IMR-90 (cell line): ENCODE measurements around the gene ATXN1. TPM values are rescaled to one million over a fixed set of nuclear protein-coding genes. Genes with fewer than 3 reads are reported as not detected.
A peak's percentile ranks its signal among the peaks of the same experiment; 100 is the strongest.

ENCODE experiments used
- ATAC-seq: fragments of 200-7000 bp; cut with Tn5 transposase; 2 replicates; pipeline ENCODE4 v1.9.1; 2020; ENCODE audit warnings: low read depth, mild to moderate bottlenecking, moderate library complexity
- BruUV-seq: library from RNA; stranded (reverse); fragments of 400-500 nt; replicated peaks from 2 replicates; lab custom pipeline; 2021; lab: Mats Ljungman, UMichigan
- CTCF ChIA-PET: fragments of 300-600 bp; formaldehyde crosslinking; extraction: SDS; loops from one replicate; lab custom pipeline; 2021; ENCODE audit warnings: antibody characterized with exemption; lab: Yijun Ruan, JAX
- POLR2A ChIA-PET: fragments of 300-600 bp; sonication (Branson Sonifier 250); formaldehyde crosslinking; loops from one replicate; lab custom pipeline; 2022; ENCODE audit warnings: antibody characterized with exemption; ENCODE audit not compliant: unreplicated experiment; lab: Charles Lee
- DNase-seq: peaks from one replicate; pipeline ENCODE4 v3.0.0; 2013
- H2AFZ ChIP-seq: replicated peaks from 2 replicates; pipeline ENCODE3; 2013; ENCODE audit warnings: low read length, mild to moderate bottlenecking; ENCODE audit not compliant: poor library complexity
- H2AK5ac ChIP-seq: 2 replicates; pipeline ENCODE4 v1.6.1; 2013; ENCODE audit warnings: low read depth, low read length, inconsistent platforms
- H2AK9ac ChIP-seq: replicated peaks from 2 replicates; pipeline ENCODE3; 2013; ENCODE audit warnings: mild to moderate bottlenecking, low read depth, low read length, moderate library complexity; ENCODE audit not compliant: poor library complexity
- H2BK120ac ChIP-seq: 2 replicates; pipeline ENCODE4 v1.6.1; 2013; ENCODE audit warnings: low read depth, low read length, inconsistent platforms
- H2BK15ac ChIP-seq: 3 replicates; pipeline ENCODE4 v1.6.1; 2013; ENCODE audit warnings: low read depth, low read length, inconsistent platforms
- H2BK20ac ChIP-seq: 2 replicates; pipeline ENCODE4 v1.6.1; 2013; ENCODE audit warnings: low read depth, mild to moderate bottlenecking, inconsistent platforms, low read length, moderate library complexity
- H2BK5ac ChIP-seq: 2 replicates; pipeline ENCODE4 v1.6.1; 2013; ENCODE audit warnings: mild to moderate bottlenecking, low read depth, low read length, inconsistent platforms; ENCODE audit not compliant: poor library complexity, severe bottlenecking
- H3K14ac ChIP-seq: replicated peaks from 2 replicates; pipeline ENCODE4 v1.6.1; 2013; ENCODE audit warnings: low read depth, low read length, inconsistent platforms
- H3K18ac ChIP-seq: 2 replicates; pipeline ENCODE4 v1.6.1; 2013; ENCODE audit warnings: low read depth, low read length, control low read depth
- H3K23ac ChIP-seq: 2 replicates; pipeline ENCODE4 v1.6.1; 2013; ENCODE audit warnings: low read depth, low read length, inconsistent platforms
- H3K27ac ChIP-seq: 2 replicates; pipeline ENCODE4 v1.5.1; 2013; ENCODE audit warnings: mild to moderate bottlenecking, control low read depth, low read length; ENCODE audit not compliant: insufficient read depth
- H3K27me3 ChIP-seq: 2 replicates; pipeline ENCODE4 v1.6.1; 2013; ENCODE audit warnings: low read length; ENCODE audit not compliant: control insufficient read depth, insufficient read depth
- H3K36me3 ChIP-seq: 2 replicates; pipeline ENCODE4 v1.6.1; 2013; ENCODE audit warnings: low read length, mixed read lengths; ENCODE audit not compliant: control insufficient read depth, insufficient read depth
- H3K4ac ChIP-seq: 2 replicates; pipeline ENCODE4 v1.6.1; 2013; ENCODE audit warnings: low read depth, low read length, inconsistent platforms
- H3K4me1 ChIP-seq: 2 replicates; pipeline ENCODE4 v1.6.1; 2013; ENCODE audit warnings: low read length, mixed read lengths; ENCODE audit not compliant: control insufficient read depth, insufficient read depth
- H3K4me2 ChIP-seq: 2 replicates; pipeline ENCODE4 v1.6.1; 2013; ENCODE audit warnings: low read depth, mild to moderate bottlenecking, control low read depth, low read length, moderate library complexity
- H3K4me3 ChIP-seq: 2 replicates; pipeline ENCODE4 v1.5.1; 2013; ENCODE audit warnings: low read depth, mild to moderate bottlenecking, control low read depth, low read length, moderate library complexity; ENCODE audit not compliant: insufficient read depth
- H3K56ac ChIP-seq: 2 replicates; pipeline ENCODE4 v1.6.1; 2013; ENCODE audit warnings: low read length, inconsistent platforms; ENCODE audit not compliant: insufficient read depth; ENCODE audit errors: extremely low read depth
- H3K79me1 ChIP-seq, 2 experiments: 2 replicates each; pipeline ENCODE4 v1.6.1; 2013; ENCODE audit warnings: low read length in 2 of 2, inconsistent platforms in 1 of 2, low read depth in 1 of 2
- H3K9ac ChIP-seq: 2 replicates; pipeline ENCODE4 v1.6.1; 2013; ENCODE audit warnings: low read depth, low read length, control low read depth
- H3K9me1 ChIP-seq: 2 replicates; pipeline ENCODE4 v1.6.1; 2013; ENCODE audit warnings: low read length, inconsistent platforms; ENCODE audit not compliant: insufficient read depth
- H3K9me3 ChIP-seq: 2 replicates; pipeline ENCODE4 v1.6.1; 2013; ENCODE audit warnings: low read length; ENCODE audit not compliant: control insufficient read depth, insufficient read depth
- H4K20me1 ChIP-seq: 2 replicates; pipeline ENCODE4 v1.6.1; 2013; ENCODE audit warnings: low read length, inconsistent platforms; ENCODE audit not compliant: insufficient read depth
- H4K5ac ChIP-seq: 2 replicates; pipeline ENCODE4 v1.6.1; 2013; ENCODE audit warnings: mild to moderate bottlenecking, low read depth, low read length, control low read depth
- H4K8ac ChIP-seq, 2 experiments: 2 replicates each; pipeline ENCODE4 v1.6.1; 2013; ENCODE audit warnings: low read depth in 2 of 2, low read length in 2 of 2, control low read depth in 1 of 2, inconsistent platforms in 1 of 2
- H4K91ac ChIP-seq: 2 replicates; pipeline ENCODE4 v1.6.1; 2013; ENCODE audit warnings: low read depth, low read length, inconsistent platforms; ENCODE audit not compliant: insufficient read depth
- MAZ ChIP-seq: IDR thresholded peaks from 2 replicates; pipeline ENCODE4 v1.6.1; 2012; ENCODE audit warnings: low read depth, mild to moderate bottlenecking, low read length, improper control_type of control experiment, moderate library complexity, borderline replicate concordance
- NFE2L2 ChIP-seq: fragments of 150-350 bp; IDR thresholded peaks from 2 replicates; pipeline ENCODE4 v1.6.1; 2016; ENCODE audit warnings: low read depth, mild to moderate bottlenecking, low read length
- RAD21 ChIP-seq: IDR thresholded peaks from 2 replicates; pipeline ENCODE4 v1.6.1; 2012; ENCODE audit warnings: low read length, improper control_type of control experiment
- WGBS, 2 experiments: methylation state at CpG; one replicate each; pipeline versions ENCODE4 v1.1.5 to v1.1.7; 2013; ENCODE audit warnings: missing lambda C conversion rate in 2 of 2; ENCODE audit not compliant: insufficient read length in 1 of 2; ENCODE audit errors: extremely low coverage in 2 of 2; 5-methylcytosine and 5-hydroxymethylcytosine counted together
- dilution Hi-C: fragments of 300-500 bp; cut with HindIII; formaldehyde crosslinking; loops from one replicate; pipeline ENCODE4 v1.14.3; 2018; ENCODE audit warnings: low sequenced_read_pairs; ENCODE audit not compliant: unreplicated experiment
- in situ Hi-C: fragments of 300-500 bp; cut with MboI; formaldehyde crosslinking; loops from 3 replicates; pipeline ENCODE4 v1.14.3; 2019; ENCODE audit warnings: low sequenced_read_pairs, inconsistent platforms, mixed read lengths
- intact Hi-C: fragments of 100-400 bp; cut with micrococcal nuclease; formaldehyde crosslinking; loops from 2 replicates; pipeline ENCODE4 v1.10.0; 2022
- polyA plus RNA-seq, 3 experiments: library from polyadenylated mRNA; depleted of rRNA; stranded (reverse); fragments of >200 nt; gene quantifications; 2 replicates each; pipeline ENCODE4 v1.2.3, GENCODE V29; 2012; ENCODE audit warnings: low replicate concordance in 1 of 3
- total RNA-seq: library from RNA; depleted of rRNA; stranded (reverse); fragments of >200 nt; gene quantifications from 2 replicates; pipeline ENCODE4 v1.2.3, GENCODE V29; 2012

ATXN1 gene
- total and polyA plus RNA-seq, 2 of the 4 experiments (the other 2 are of a cell fraction), result 7.3 to 11.1 TPM

DNA sequence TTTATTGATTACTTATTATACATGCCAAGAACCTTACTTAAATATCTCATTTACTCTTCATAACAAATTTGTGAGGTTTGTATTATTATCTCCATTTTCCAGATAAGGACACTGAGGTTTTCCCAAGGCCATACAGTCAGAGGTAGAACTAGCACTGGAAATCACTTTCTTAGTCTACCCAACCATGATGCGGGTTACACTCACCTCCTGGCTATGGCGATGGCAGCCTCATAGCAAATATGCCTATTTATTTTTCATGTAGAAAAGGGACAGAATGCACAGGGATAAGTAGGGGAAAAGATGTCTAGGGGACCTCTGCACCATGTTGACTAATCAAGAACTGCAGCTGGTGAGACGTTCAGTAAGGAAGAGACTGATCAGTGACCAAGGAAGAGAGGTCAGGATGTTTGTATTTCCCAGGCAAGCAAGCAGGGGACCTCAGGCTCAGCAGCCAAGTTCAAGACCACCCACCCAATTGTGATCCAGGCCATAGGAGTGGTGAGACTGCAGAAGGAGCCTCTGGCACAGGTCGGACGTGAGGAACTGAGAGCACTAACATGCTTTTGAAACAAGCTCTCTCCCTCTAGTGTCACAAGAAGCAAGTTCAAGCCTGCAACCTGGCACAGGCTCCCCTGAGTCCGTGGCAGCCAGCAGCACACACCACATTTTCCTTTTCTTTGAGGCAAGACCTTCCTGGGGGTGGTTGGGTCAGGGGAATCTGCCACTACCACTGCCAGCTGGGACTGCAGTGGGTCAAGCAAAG lies 425.0 kb downstream of the ATXN1 start:
- Histone ChIP-seq H3K9ac (no peak overlapping the region), H2BK120ac (peak overlapping the region; percentile 94), H3K14ac (peak overlapping the region; percentile 32), H3K56ac (no peak overlapping the region), H2BK20ac (peak overlapping the region; percentile 48), H2AK5ac (peak overlapping the region; percentile 80), H4K20me1 (peaks cover 4% of the 10 kb centered on the region; the same call in 1 of the 2 replicates), H3K4me2 (no peak overlapping the region), H2AFZ (peak overlapping the region; percentile 14), H2BK15ac (peak overlapping the region; percentile 43; the same call in 2 of the 3 replicates), H3K27ac (peak overlapping the region; percentile 6; the same call in 1 of the 2 replicates), H3K36me3 (no peaks in the 10 kb centered on the region), H3K18ac (peak overlapping the region; percentile 3; the same call in 1 of the 2 replicates), H2BK5ac (no peak overlapping the region), H4K5ac (peak overlapping the region; percentile 4; the same call in 1 of the 2 replicates), H2AK9ac (peak overlapping the region; percentile 32), H3K9me3 (no peaks in the 10 kb centered on the region), H3K4me3 (no peak overlapping the region), H3K79me1 (peaks cover 6 to 36% of the 10 kb centered on the region in 2 experiments; a peak in 3 of 4 replicates), H3K4ac (peak overlapping the region; percentile 75), H3K23ac (no peak overlapping the region), H4K8ac (peak overlapping the region in 1 of 2 experiments; percentile 37; a peak in 2 of 4 replicates), H4K91ac (peak overlapping the region; percentile 79), H3K4me1 (peaks cover 25% of the 10 kb centered on the region), H3K9me1 (peaks cover 33% of the 10 kb centered on the region), H3K27me3 (no peaks in the 10 kb centered on the region)
- intact Hi-C loops (loop anchor here (10.0 kb wide), 1 partner anchor 629 kb away; no protein-coding TSS in a partner anchor), dilution Hi-C loops (no loop called here), in situ Hi-C loops (loop anchor here (5.0 to 10.0 kb wide), 2 partner anchors 176 to 629 kb away; no protein-coding TSS in a partner anchor)
- DNase-seq (no peak), ATAC-seq (no peak)
- TF ChIP-seq MAZ (no peak), RAD21 (no peak), NFE2L2 (no peak)
- no TSS peak for BruUV-seq
- ChIA-PET POLR2A (no interaction called here), CTCF (no interaction called here)
- no CpG with 5 or more reads among the region's 6 CpGs for WGBS, 2 experiments
